Activated T-helper 17 cell treated with anti-CD3 and anti-CD28 coated beads, Interleukin-2, amount 50 U/mL, for 72 hours (primary cell): ENCODE results near the gene XXYLT1. TPM values are rescaled to one million over a fixed set of nuclear protein-coding genes. Genes with fewer than 3 reads are reported as not detected.
A peak's percentile ranks its signal among the peaks of the same experiment; 100 is the strongest.
"Not testable (repeated sequence)": the region's sequence is repeated elsewhere in the genome, so short reads cannot be mapped to it uniquely, and the experiment has no call there.

ENCODE experiments used
- ATAC-seq: fragments of 150-1000 bp; cut with Tn5 transposase; replicated peaks from 2 replicates; pipeline ENCODE4 v1.10.0; 2021; ENCODE audit warnings: mild to moderate bottlenecking, moderate library complexity
- H3K27ac Mint-ChIP-seq: one replicate; pipeline ENCODE4 v1.8.0; 2022; ENCODE audit warnings: mixed read lengths
- H3K27me3 Mint-ChIP-seq: one replicate; pipeline ENCODE4 v1.8.0; 2022; ENCODE audit warnings: mixed read lengths
- H3K36me3 Mint-ChIP-seq: one replicate; pipeline ENCODE4 v1.8.0; 2022; ENCODE audit warnings: low read depth, mild to moderate bottlenecking, mixed read lengths
- H3K4me1 Mint-ChIP-seq: one replicate; pipeline ENCODE4 v1.8.0; 2022; ENCODE audit warnings: mixed read lengths
- H3K4me3 Mint-ChIP-seq: one replicate; pipeline ENCODE4 v1.8.0; 2022; ENCODE audit warnings: mild to moderate bottlenecking, mixed read lengths
- H3K9me3 Mint-ChIP-seq: one replicate; pipeline ENCODE4 v1.8.0; 2022; ENCODE audit warnings: mixed read lengths
- total RNA-seq, 2 donors: library from RNA; stranded (reverse); gene quantifications; one replicate each; pipeline ENCODE4 v1.2.3, GENCODE V29; 2022

XXYLT1 gene
- total RNA-seq, 2 donors from 2014 or later: 7.0 to 7.4 TPM

DNA sequence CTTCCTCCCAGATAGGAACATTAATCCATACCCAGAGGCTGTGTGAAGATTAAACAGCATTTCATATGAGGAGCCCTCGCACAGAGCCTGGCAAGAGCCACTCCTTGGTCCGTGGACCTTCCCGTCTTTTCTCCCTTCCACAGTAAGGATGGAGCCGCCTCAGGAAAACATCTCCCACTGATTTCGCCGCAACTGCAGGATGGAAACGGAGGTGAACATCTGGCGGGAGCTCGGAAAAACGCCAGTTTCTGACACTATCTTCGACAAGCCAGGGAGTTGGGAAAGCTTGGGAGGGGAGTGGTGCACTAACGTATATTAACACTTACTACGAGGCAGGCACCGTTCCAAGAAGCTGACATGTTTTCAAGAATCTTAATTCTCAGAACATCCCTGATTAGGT, 157.9 kb downstream of the XXYLT1 start:
- Mint-ChIP-seq H3K27ac (no peak overlapping the region), H3K36me3 (no peaks in the 10 kb centered on the region), H3K4me1 (no peaks in the 10 kb centered on the region), H3K4me3 (no peak overlapping the region), H3K27me3 (no peaks in the 10 kb centered on the region), H3K9me3 (no peaks in the 10 kb centered on the region)
- ATAC-seq: no peak

GRCh38 chr3:195112361-195112791, 158.6 kb downstream of the XXYLT1 start:
- no peaks in the 10 kb centered on the region for H3K36me3 Mint-ChIP-seq
- H3K9me3 Mint-ChIP-seq: no peaks in the 10 kb centered on the region
- H3K27ac Mint-ChIP-seq: no peak overlapping the region
- H3K4me3 Mint-ChIP-seq: no peak overlapping the region
- H3K27me3 Mint-ChIP-seq: no peaks in the 10 kb centered on the region
- ATAC-seq: no peak
- no peaks in the 10 kb centered on the region for H3K4me1 Mint-ChIP-seq

- no peaks in the 10 kb centered on the region for H3K4me1 Mint-ChIP-seq
Measured at GRCh38 chr3:195111766-195112165, 159.2 kb downstream of the XXYLT1 start.

DNA sequence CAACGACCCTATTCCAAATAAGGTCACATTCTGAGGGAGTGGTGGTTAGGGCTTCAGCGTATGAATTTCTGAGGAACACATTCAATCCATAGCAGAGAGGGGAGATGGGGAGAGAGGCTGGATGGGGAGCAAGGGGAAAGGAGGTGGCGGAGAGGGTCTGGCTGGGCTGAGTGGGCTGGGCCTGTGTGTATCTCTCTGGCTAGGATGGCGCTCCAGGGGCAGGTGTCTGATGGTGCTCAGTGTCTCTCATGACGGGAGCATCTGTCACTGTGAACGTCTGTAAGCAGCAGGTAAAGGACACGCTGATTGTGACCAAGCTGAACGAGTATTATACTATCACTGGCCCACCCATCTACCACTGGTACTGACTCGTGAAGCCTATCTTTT, 159.6 kb downstream of the XXYLT1 start:
- ATAC-seq: no peak
- H3K27me3 Mint-ChIP-seq: no peaks in the 10 kb centered on the region
- H3K9me3 Mint-ChIP-seq: no peaks in the 10 kb centered on the region
- no peak overlapping the region for H3K27ac Mint-ChIP-seq
- peaks cover 1% of the 10 kb centered on the region for H3K4me1 Mint-ChIP-seq
- H3K36me3 Mint-ChIP-seq: no peaks in the 10 kb centered on the region
- H3K4me3 Mint-ChIP-seq: no peak overlapping the region

More at GRCh38 chr3:195111766-195112165, 159.2 kb downstream of the XXYLT1 start:
- Mint-ChIP-seq H3K36me3 (no peaks in the 10 kb centered on the region), H3K9me3 (no peaks in the 10 kb centered on the region), H3K27ac (no peak overlapping the region), H3K4me3 (no peak overlapping the region), H3K27me3 (no peaks in the 10 kb centered on the region)
- ATAC-seq: no peak

- Mint-ChIP-seq H3K4me1 (peaks cover 6% of the 10 kb centered on the region), H3K27me3 (no peaks in the 10 kb centered on the region), H3K4me3 (no peak overlapping the region), H3K27ac (no peak overlapping the region), H3K36me3 (no peaks in the 10 kb centered on the region), H3K9me3 (no peaks in the 10 kb centered on the region)
- no peak for ATAC-seq
Measured at GRCh38 chr3:195110647-195111318, 160.2 kb downstream of the XXYLT1 start.

GRCh38 chr3:195109098-195109657, 161.8 kb downstream of the XXYLT1 start:
- Mint-ChIP-seq H3K27ac (no peak overlapping the region), H3K36me3 (no peaks in the 10 kb centered on the region), H3K27me3 (no peaks in the 10 kb centered on the region), H3K4me3 (no peak overlapping the region), H3K9me3 (no peaks in the 10 kb centered on the region), H3K4me1 (peaks cover 6% of the 10 kb centered on the region)
- ATAC-seq: no peak

DNA sequence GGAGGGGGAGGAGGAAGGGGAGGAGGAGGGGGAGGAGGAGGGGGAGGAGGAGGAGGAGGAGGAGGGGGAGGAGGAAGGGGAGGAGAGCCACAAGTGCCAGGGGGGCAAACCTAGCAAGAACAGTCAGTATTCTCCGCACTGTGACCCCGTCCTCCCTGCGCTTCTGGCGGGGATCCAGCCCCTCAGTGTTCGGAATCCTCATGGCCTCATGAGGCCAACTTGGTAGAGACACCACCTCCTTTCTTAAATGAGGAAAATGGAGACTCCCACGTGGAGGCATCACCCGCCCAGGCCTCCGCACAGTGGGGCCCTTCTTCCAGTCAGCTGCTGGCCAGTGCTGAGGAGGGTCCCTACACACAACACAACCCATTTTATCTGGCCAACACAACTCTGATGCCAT, 163.4 kb downstream of the XXYLT1 start:
- no peaks in the 10 kb centered on the region for H3K27me3 Mint-ChIP-seq
- no peak overlapping the region for H3K27ac Mint-ChIP-seq
- no peak overlapping the region for H3K4me3 Mint-ChIP-seq
- no peaks in the 10 kb centered on the region for H3K36me3 Mint-ChIP-seq
- H3K4me1 Mint-ChIP-seq: peaks cover 6% of the 10 kb centered on the region
- no peaks in the 10 kb centered on the region for H3K9me3 Mint-ChIP-seq
- no peak for ATAC-seq

DNA sequence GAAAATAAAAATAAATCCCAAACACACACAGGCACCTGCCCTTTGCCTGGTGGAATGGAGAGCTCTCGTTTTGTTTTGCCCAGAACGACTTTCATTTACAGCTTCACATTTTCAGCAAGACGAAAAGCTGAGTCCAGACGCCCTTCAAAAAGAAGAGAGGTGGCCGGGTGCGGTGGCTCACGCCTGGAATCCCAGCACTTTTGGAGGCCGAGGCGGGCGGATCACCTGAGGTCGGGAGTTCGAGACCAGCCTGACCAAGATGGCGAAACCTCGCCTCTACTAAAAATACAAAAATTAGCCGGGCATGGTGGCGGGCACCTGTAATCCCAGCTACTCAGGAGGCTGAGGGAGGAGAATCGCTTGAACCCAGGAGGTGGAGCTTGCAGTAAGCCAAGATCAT, 163.9 kb downstream of the XXYLT1 start:
- not testable (repeated sequence) for ATAC-seq, H3K36me3 Mint-ChIP-seq, H3K4me1 Mint-ChIP-seq, H3K27ac Mint-ChIP-seq, H3K27me3 Mint-ChIP-seq, H3K9me3 Mint-ChIP-seq, H3K4me3 Mint-ChIP-seq

GRCh38 chr3:195106418-195106906, 164.5 kb downstream of the XXYLT1 start:
- peaks cover 6% of the 10 kb centered on the region for H3K4me1 Mint-ChIP-seq
- no peaks in the 10 kb centered on the region for H3K27me3 Mint-ChIP-seq
- ATAC-seq: peak; percentile 88
- H3K27ac Mint-ChIP-seq: no peak overlapping the region
- H3K36me3 Mint-ChIP-seq: no peaks in the 10 kb centered on the region
- no peaks in the 10 kb centered on the region for H3K9me3 Mint-ChIP-seq
- peak overlapping the region; percentile 11 for H3K4me3 Mint-ChIP-seq

DNA sequence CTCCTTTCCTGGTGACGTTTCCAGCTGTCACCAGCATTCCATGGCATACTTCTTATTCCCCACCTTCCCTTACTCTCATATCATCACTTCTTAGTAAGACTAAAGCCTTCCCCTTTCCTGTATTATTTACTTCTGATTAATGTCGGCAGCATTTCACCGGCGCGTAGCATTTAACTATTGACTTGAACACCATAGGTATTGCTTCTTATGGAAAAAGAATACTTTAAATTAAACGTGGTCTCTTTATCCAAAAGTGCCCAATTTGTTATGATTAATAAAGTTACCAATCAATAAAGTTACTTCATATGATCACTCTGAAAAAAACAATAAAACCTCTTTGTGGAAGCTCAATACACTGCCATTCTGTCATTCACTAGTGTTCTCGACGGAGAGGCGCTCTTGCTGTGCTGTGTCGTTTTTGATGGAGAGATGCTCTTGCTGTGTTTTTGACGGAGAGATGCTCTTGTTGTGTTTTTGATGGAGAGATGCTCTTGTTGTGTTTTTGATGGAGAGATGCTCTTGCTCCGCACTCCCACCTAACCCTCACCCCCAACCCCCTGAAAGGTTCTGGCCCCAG, 165.0 kb downstream of the XXYLT1 start:
- H3K9me3 Mint-ChIP-seq: no peaks in the 10 kb centered on the region
- H3K27me3 Mint-ChIP-seq: no peaks in the 10 kb centered on the region
- no peak overlapping the region for H3K27ac Mint-ChIP-seq
- no peak for ATAC-seq
- no peaks in the 10 kb centered on the region for H3K36me3 Mint-ChIP-seq
- H3K4me3 Mint-ChIP-seq: peak overlapping the region; percentile 11
- H3K4me1 Mint-ChIP-seq: peaks cover 6% of the 10 kb centered on the region

DNA sequence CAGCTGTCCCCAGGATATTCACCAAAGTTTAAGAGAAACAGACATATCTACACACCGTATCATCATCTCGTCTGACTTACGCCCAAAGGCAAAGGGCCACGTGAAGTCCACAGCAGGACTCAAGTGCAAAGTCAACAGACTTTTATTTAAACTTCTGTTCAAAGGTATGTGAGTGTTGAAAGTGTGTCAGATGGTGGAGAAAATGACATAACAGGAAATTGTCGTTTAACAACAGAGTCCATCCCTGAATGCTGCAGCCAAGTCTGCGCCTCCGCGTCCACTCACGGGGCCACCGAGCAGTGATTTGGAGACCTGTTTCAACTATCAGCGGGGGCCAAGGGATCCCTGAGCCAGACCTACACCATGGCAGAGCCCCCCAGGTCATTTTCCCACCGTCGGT, 165.6 kb downstream of the XXYLT1 start:
- H3K36me3 Mint-ChIP-seq: no peaks in the 10 kb centered on the region
- no peak overlapping the region for H3K4me3 Mint-ChIP-seq
- no peak overlapping the region for H3K27ac Mint-ChIP-seq
- H3K27me3 Mint-ChIP-seq: no peaks in the 10 kb centered on the region
- peaks cover 6% of the 10 kb centered on the region for H3K4me1 Mint-ChIP-seq
- no peak for ATAC-seq
- no peaks in the 10 kb centered on the region for H3K9me3 Mint-ChIP-seq

GRCh38 chr3:195104340-195104739, 166.6 kb downstream of the XXYLT1 start:
- peaks cover 6% of the 10 kb centered on the region for H3K4me1 Mint-ChIP-seq
- H3K4me3 Mint-ChIP-seq: no peak overlapping the region
- no peak for ATAC-seq
- no peaks in the 10 kb centered on the region for H3K36me3 Mint-ChIP-seq
- H3K9me3 Mint-ChIP-seq: no peaks in the 10 kb centered on the region
- no peaks in the 10 kb centered on the region for H3K27me3 Mint-ChIP-seq
- peak overlapping the region; percentile 22 for H3K27ac Mint-ChIP-seq

DNA sequence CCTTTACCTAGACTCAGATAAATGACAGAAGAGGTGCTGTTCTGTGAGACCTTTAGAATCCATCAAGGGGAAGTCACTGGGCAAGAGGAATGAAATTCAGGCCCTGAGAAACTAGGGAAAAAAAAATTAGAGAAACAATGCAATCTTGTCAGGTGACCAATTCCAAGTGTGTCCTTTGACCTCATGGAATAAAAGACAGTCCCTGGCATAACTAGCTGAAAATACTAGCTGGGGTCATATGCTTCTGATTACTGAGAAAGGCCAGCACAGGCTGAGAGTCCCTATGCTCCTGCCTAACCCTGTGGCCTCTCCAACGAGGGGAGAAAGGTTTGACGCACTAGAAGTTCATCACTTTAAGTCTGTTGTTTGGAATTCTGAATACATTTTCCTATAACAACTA, 167.3 kb downstream of the XXYLT1 start:
- no peak overlapping the region for H3K4me3 Mint-ChIP-seq
- H3K27ac Mint-ChIP-seq: peak overlapping the region; percentile 22

GRCh38 chr3:195102609-195103467, 168.1 kb downstream of the XXYLT1 start:
- Mint-ChIP-seq H3K9me3 (no peaks in the 10 kb centered on the region), H3K36me3 (no peaks in the 10 kb centered on the region), H3K27ac (no peak overlapping the region), H3K27me3 (no peaks in the 10 kb centered on the region), H3K4me1 (peaks cover 6% of the 10 kb centered on the region), H3K4me3 (no peak overlapping the region)
- peak; percentile 9 for ATAC-seq

More for the DNA sequence above, 167.3 kb downstream of the XXYLT1 start:
- Mint-ChIP-seq H3K4me1 (peaks cover 6% of the 10 kb centered on the region), H3K27me3 (no peaks in the 10 kb centered on the region), H3K9me3 (no peaks in the 10 kb centered on the region), H3K36me3 (no peaks in the 10 kb centered on the region)
- ATAC-seq: no peak
